ENCODE measurements around the gene AKIRIN2.

- TF ChIP-seq CTCF (conservative IDR thresholded peaks at IDR 0.05) (no peak), ZFX (IDR thresholded peaks at IDR 0.05) (no peak)
Observed at GRCh38 chr6:87710090-87710489, 8.1 kb upstream of the AKIRIN2 start.
